NCI-H2227 (cell line): ENCODE results near the gene FLT4.

ENCODE experiments used
- DNase-seq: peaks from one replicate; lab custom pipeline; 2025; ENCODE audit not compliant: unreplicated experiment; lab: John Stamatoyannopoulos, UW

Gene FLT4

DNA sequence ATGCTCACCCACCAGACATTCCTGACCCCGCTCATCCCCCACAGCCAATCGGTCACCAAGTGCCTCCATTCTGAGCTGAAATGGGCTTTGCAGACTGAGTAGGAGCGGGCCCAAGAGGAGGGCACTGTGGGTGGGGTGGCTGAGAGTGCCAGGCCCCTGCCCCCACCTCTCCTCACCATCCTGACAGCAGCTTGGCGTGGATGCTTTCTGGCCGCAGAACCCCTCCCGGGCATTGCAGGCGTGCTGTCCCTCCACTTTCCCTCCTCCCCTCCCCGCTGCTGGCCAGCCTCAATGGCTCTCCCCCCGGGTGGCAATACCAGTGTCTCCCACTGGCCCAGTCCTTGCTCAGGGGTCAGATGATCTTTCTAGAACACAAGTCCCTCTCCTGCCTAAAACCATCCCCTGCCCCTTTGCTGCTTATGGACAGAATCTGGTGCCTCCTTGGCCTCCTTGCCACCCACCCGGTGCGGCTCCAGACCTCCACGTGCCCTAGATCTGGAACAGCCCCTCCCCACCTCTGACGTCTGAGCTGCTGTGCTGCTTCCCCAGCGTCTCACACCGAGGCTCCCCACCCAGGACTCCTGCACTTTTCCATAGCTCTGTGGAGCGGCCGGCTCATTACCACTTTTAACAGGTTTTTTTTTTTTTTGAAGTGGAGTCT, 6.1 kb downstream of the FLT4 start:
- DNase-seq: no peak

DNA sequence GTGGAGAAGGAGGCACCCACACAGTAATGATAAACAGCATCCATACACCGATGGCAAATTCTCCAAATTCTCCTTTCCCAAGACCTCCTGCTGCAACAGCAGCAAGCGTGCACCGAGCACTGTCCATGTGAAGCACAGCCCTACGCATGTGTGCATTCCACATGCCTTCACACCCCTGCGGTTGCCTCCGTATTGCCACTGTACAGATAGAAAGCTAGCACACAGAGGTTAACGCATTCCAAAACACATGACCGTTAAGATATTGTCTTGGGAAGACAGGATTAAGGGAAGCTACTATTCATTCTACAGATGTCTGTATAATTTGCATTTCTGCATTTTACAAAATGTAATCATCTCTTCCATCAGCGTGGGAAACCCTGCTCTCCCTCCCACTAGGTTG, 6.6 kb downstream of the FLT4 start:
- DNase-seq: no peak

- no peak for DNase-seq
Measured at GRCh38 chr5:180642181-180642775, 7.1 kb downstream of the FLT4 start.

GRCh38 chr5:180641566-180641900, 7.9 kb downstream of the FLT4 start:
- DNase-seq: no peak

GRCh38 chr5:180640861-180641565, 8.4 kb downstream of the FLT4 start:
- no peak for DNase-seq

- DNase-seq: no peak
Measured at GRCh38 chr5:180640611-180640860, 8.9 kb downstream of the FLT4 start.

- no peak for DNase-seq
Measured at GRCh38 chr5:180639741-180640610, 9.4 kb downstream of the FLT4 start.

DNA sequence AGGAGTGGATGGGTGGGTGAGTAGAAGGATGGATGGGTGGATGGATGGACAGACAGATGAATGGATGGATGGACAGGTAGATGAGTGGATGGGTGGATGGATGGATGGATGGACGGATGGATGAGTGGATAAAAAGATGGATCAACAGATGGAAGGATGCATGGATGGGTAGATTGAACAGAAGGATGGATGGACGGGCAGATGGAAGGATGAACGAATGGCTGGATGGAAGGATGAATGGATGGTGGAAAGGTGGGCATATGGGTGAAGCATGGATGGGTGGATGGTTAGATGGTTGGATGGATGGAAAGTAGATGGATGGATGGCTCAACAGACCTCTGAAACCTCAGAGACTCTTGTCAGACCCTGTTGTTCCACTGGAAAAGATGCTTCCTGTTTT, 10.1 kb downstream of the FLT4 start:
- DNase-seq: no peak

DNA sequence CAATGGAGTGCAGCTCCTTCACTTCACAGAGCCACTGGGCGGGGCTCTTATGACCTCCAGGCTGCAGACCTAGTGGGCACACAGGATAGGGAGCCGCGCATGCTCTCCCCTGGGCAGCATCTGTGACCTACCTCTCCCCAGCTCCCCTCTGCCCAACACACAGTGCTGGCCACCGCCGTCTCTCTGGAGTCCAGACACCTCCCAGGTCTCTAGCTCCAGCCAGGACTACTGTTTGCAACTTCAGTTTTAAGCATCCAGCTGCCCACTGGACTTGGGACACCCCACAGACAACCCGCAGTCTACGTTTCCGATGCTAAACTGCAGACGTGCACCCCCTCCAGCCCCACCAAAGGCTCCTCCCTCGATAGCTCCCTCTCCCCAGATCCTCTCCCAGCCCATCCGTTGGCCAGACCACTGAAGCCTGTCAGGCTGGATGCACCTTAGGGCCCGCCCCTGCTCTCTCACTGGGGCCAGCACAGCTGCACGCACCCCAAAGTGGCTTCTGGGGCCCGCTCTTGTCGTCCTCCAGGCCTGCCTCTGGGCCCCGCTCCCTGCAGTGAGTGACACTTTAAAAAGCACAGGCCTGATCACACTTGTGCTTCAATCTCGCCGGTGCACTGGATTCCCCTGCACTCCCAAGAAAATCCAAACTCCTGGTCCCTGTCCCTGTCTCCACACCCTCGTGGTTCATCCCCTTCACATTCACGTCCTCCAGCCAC, 11.3 kb downstream of the FLT4 start:
- DNase-seq: no peak

- no peak for DNase-seq
Measured at GRCh38 chr5:180636403-180637075, 12.9 kb downstream of the FLT4 start.

DNA sequence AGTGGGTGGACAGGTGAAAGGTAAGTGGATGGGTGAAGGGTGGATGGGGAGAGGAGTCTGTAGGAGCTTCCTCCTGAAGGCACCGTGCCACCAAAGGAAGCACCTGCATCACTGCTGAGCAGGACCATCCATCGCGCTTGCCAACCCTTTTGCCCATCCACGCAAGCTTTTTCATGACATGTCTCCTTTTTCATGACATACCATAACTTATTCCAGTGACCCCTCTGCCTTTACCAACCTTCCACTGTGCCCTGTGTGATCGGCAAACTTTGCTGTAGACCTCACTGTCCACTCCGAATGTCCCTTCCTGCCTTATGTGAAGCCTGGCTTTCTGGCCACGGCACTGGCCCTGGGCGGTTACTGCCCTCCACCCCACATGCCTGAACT, 13.4 kb downstream of the FLT4 start:
- DNase-seq: no peak

- no peak for DNase-seq
Measured at GRCh38 chr5:180633283-180634177, 15.9 kb downstream of the FLT4 start.

DNA sequence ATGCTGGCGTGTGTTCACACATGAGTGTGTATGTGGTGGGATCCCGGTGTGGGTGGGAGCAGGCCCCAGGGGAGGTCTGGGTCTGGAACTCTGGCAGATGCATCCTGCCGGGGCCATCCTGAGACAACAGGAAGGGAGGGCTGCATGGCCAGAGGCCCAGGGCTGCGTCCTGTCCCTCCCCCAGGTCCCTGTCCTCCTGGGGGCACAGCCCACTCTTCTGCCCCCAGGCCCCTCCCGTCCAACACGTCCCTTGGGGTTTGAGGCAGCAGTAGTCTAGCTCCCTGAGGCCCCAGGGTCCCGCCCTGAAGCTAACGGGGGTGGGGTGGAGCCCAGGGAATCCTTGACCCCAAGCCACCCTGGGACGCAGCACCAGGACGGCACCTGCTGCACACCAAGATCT, 16.6 kb downstream of the FLT4 start:
- DNase-seq: no peak

DNA sequence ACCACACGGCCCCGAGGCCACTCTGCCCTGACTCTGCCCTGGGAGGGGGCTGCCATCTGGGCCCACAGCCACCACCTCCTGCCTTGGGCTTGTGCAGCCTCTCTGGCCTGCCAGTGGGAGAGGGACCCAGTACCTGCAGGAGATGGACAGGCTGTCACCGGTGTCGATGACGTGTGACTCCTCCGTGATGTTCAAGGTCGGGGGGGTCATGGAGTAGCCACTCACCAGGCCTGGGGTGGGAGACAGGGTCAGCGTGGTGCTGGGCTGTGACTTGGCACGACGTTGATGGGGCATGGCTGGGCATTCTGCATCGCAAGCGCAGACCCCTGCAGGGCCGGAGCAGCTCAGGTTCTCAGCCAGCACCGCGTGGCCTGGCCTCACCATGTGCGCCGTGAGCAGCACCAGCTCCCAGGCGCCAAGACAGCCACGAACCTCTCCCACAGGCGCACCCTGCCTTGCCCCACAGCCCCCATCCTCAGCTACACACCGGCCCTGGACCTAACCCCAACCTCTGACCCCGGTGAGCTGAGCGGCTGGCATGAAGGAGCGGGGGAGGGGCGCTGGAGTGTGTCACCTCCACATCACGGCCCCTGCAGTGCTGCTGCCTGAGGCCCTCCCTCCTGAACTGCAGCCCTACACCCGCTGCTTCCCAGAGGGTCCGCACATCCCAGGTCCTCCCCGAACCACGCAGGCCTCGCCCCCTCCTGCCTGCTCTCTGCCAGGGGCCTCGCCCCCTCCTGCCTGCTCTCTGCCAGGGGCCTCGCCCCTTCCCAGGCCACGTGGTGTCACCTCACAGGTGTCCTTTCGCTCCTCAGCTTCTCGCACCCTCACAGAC, 17.6 kb downstream of the FLT4 start:
- no peak for DNase-seq

GRCh38 chr5:180630426-180630825, 19.0 kb downstream of the FLT4 start:
- DNase-seq: no peak

- DNase-seq: no peak
Measured at GRCh38 chr5:180629831-180630382, 19.5 kb downstream of the FLT4 start.

DNA sequence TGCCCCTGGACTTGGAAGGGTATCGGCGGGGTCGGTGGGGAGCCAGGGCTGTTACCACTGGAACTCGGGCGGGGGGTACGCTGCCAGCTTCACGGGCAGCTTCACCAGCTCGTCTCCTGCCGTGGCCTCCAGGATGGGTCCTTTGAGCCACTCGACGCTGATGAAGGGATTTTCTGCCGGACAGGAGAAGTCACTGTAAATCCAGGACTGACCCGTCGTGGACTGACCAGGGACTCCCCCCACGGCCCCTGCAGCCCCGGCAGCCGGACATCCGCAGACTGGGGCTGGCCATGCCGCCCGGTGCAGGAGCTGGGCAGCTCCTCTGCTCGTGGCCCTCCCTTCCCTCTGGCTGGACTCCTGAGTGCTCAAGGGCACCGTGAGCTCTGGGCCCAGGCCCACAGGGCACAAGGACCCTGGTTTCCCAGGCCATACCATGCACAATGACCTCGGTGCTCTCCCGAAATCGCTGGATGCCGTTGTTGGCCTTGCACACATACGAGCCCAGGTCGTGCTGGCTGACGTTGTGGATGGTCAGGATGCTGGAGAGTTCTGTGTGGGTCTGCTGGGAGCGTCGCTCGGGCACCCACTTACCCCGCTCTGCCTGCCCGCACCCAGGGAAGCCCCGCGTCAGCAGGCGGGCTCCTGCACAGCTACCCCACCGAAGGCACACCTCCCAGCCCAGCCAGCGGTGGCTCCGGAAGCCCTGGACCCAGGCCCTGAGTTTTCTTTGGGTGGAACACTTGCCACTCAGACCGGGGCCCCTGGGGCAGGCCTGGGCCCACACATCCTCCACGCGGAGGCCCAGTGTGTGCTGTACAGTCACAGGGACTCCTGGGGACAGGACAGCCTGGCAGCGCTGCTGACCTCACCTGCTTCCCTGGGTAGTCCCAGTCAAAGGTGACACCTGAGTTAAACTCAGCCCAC, 20.3 kb downstream of the FLT4 start:
- DNase-seq: no peak

GRCh38 chr5:180628211-180628610, 21.2 kb downstream of the FLT4 start:
- no peak for DNase-seq
